Activated T-cell treated with anti-CD3 and anti-CD28 coated beads, Interleukin-2, amount 50 U/mL, for 24 hours (primary cell): ENCODE measurements around the gene PARP3.
"Not testable (repeated sequence)": the region's sequence is repeated elsewhere in the genome, so short reads cannot be mapped to it uniquely, and the experiment has no call there.

Experiments
- DNase-seq: peaks from one replicate; pipeline ENCODE4 v3.0.0-alpha.2; 2020
- H3K27ac Mint-ChIP-seq: 2 replicates; pipeline ENCODE4 v1.8.0; 2020; ENCODE audit warnings: mild to moderate bottlenecking, mixed read lengths
- H3K27me3 Mint-ChIP-seq: 2 replicates; pipeline ENCODE4 v1.8.0; 2020; ENCODE audit warnings: mixed read lengths
- H3K36me3 Mint-ChIP-seq: 2 replicates; pipeline ENCODE4 v1.8.0; 2020; ENCODE audit warnings: low read depth, mixed read lengths
- H3K4me1 Mint-ChIP-seq: 2 replicates; pipeline ENCODE4 v1.8.0; 2020; ENCODE audit warnings: low read depth, mixed read lengths
- H3K4me3 Mint-ChIP-seq: 2 replicates; pipeline ENCODE4 v1.8.0; 2020; ENCODE audit warnings: mild to moderate bottlenecking, moderate library complexity, mixed read lengths
- H3K9me3 Mint-ChIP-seq: 2 replicates; pipeline ENCODE4 v1.8.0; 2020; ENCODE audit warnings: mixed read lengths

The PARP3 gene

DNA sequence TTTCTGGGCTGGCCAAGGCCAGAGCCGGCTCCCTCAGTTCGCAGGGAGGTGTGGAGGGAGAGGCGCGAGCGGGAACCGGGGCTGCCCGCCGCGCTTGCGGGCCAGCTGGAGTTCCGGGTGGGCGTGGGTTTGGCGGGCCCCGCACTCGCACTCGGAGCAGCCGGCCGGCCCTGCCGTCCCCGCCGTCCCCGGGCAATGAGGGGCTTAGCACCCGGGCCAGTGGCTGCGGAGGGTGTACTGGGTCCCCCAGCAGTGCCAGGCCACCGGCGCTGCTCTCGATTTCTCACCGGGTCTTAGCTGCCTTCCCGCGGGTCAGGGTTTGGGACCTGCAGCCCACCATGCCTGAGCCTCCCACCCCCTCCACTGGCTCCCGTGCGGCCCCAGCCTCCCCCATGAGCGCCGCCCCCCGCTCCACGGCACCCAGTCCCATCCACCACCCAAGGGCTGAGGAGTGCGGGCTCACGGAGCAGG, 48.4 kb downstream of the PARP3 start:
- DNase-seq, H3K27me3 Mint-ChIP-seq, H3K9me3 Mint-ChIP-seq, H3K4me3 Mint-ChIP-seq: not testable (repeated sequence)
- Mint-ChIP-seq H3K4me1 (peaks cover 32% of the 10 kb centered on the region), H3K27ac (peak overlapping the region; percentile 100), H3K36me3 (peaks cover 57% of the 10 kb centered on the region)

DNA sequence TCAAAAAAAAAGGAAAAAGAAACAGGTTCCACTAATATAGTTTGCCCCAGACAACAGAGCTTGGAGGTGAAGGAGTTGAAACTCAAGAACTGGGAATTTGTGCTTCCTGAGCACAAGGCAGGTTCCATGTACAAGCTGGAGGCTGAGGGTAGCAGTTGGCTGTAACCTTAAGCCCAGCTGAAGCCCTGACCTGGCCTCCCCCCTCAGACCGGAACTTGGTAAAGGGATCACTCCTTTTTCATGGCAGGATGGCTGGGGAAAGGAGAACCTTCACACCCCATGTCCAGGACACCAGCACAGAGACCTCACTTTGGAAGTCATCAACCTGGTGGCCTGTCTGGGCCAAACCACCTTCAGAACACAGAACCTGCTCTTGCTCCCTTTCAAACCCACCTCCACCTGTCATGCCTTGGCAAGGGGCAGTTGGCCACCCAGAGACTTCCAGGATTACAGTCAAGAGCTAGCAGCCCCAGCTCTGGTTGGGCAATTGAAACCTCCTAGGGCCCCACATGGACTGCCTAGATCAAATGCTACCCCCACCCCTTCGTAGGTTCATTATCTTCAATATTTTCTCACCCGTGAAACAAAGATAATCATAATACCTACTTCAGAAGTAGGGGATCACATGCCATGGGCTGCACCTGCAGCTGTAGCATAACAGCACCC, 50.0 kb downstream of the PARP3 start:
- Mint-ChIP-seq H3K9me3 (no peaks in the 10 kb centered on the region), H3K27me3 (no peaks in the 10 kb centered on the region), H3K4me1 (peaks cover 34% of the 10 kb centered on the region), H3K27ac (peak overlapping the region; percentile 100), H3K36me3 (peaks cover 56% of the 10 kb centered on the region), H3K4me3 (peak overlapping the region; percentile 100)
- DNase-seq, result no peak

DNA sequence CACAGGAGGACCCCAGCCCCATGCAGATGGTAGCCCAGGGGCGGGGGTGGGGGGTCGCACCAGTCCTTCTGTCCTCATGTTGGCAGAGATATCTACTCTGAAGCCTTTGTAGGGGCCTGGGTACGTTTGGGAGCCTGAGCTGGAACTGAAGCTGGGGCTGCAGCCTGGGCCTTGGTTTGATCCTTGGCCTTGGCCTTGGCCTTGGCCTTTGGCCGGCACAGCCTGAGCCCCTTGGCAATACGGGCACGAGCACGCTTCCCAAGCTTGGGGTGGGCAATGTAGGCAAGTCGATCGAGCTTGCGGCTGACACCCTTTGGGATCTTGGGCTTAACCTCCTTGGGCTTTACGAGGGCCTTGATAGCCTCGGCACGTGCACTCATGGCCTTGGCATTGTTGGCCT, 51.5 kb downstream of the PARP3 start:
- DNase-seq, H3K27me3 Mint-ChIP-seq, H3K9me3 Mint-ChIP-seq: not testable (repeated sequence)
- peak overlapping the region; percentile 100 for H3K4me3 Mint-ChIP-seq
- peak overlapping the region; percentile 100 for H3K27ac Mint-ChIP-seq
- peaks cover 55% of the 10 kb centered on the region for H3K36me3 Mint-ChIP-seq
- H3K4me1 Mint-ChIP-seq, result peaks cover 34% of the 10 kb centered on the region

DNA sequence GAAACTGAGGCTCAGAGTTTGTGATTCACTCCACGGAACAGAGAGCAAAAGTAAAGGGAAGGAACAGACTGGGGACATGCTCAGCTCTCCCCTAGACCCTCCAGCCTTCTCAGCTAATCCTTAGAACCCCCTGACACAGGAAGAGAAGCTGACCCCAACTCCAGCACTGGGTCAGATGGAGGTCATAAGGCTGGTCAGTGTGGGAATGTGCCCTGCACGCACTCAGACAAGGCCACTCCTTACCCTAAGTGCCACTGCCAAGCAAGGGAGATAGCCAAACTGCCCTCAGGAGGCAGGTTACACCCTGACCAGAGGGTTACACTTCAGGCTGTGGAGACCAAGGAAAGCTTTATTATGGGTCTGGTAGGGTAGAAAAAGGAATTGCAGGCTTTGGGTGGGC, 52.4 kb downstream of the PARP3 start:
- no peaks in the 10 kb centered on the region for H3K9me3 Mint-ChIP-seq
- H3K27ac Mint-ChIP-seq, result peak overlapping the region; percentile 100
- H3K36me3 Mint-ChIP-seq, result peaks cover 52% of the 10 kb centered on the region
- peaks cover 34% of the 10 kb centered on the region for H3K4me1 Mint-ChIP-seq
- H3K27me3 Mint-ChIP-seq, result no peaks in the 10 kb centered on the region
- peak overlapping the region; percentile 100 for H3K4me3 Mint-ChIP-seq
- DNase-seq, result no peak

DNA sequence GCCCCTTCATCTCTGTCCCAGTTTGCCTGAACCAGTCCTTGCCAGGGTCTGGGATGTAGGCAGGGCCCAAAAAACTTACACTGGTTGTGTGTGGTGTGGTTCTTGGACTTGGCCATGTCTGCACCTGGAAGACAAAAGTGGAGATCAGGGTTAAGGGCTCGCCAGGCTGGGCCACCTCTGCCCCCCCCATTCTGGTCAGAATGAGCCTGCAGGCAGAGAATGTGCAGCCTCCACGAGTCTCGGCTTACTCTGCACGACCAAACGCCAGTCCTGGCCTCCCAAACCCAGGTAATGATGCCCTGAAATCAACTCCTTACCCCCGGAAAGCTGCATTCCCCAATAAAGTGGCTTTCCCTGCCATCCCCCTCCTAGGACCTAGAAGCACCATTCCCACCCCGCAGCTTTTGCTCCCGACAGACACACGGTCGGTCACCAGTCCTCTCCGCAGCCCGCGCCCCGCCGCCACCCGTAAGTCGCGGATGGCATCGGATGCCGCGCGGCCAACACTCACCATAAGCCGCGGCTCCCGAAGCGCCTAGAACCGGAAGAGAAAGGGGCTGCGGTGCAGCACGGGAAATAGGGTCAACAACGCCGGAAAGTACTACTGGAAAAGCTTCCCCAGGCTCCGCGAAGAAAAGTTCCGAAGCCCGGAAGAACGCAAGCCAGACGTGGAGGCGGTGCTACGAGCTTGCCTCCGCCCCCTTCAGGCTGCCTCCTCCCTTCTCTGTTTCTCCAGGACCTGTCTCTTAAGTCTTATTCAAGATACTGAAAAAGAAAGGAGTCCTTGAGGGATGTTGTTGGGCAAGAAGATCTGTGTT, 53.4 kb downstream of the PARP3 start, which contains the start of gene RPL29:
TSS of gene RPL29 (minus strand) at position 550 of the 818 bp plus-strand sequence. CDS start at position 116, 434 bp downstream.
- H3K4me3 Mint-ChIP-seq, result peak within 1 kb of the TSS; percentile 100
- peaks cover 52% of the 10 kb centered on the region for H3K36me3 Mint-ChIP-seq
- H3K4me1 Mint-ChIP-seq, result peaks cover 34% of the 10 kb centered on the region
- H3K27ac Mint-ChIP-seq, result peak within 1 kb of the TSS; percentile 100
- no peaks in the 10 kb centered on the region for H3K27me3 Mint-ChIP-seq
- no peaks in the 10 kb centered on the region for H3K9me3 Mint-ChIP-seq
- DNase-seq, result peak; percentile 93

DNA sequence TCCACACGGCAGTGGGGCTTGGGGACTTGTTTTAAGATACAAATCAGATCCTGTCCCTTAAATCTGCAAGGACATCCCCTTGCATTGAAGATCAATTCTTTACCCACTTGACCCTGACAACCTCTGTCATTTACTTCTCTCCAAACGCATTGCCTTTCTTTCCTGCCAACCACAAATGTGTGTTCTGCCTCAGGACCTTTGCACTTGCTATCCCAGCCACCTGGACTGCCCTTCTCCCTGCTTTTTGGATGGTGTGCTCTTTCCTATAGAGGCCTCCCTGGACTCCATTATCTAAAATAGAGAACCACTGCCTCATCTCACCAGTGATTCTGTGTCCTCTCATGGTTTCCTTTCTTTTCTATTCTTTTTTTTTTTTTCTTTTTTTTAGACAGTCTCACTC, 55.0 kb downstream of the PARP3 start:
- no peak overlapping the region for H3K27ac Mint-ChIP-seq

DNA sequence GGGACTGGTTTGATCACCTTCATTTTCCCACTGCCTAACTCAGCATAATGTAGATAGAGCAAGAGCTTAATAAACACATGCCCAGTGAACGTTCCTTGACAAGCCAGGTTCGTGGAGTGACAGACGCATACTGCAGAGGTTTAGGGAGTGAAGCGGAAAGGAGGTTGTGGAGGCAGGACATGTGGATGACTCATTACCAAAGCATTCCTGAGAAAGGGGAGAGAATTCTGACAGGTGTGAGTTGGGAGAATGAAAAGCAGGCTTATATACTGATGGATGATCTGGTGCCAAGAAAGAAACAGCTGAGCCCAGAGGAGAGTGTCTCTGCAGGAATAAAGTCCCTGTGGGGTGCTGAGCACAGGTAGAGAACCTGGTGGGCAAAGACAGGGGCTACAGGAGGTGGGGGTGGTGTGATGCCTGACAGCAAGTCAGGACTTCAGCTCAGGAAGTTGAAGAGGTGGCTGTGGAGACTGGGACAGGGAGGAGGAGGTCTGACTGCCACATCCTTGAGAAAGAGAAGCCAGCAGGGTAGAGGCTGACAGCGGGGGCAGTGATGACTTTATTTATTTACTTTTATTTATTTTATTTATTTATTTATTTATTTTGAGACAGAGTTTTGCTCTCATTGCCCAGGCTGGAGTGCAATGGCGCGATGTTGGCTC, 55.9 kb downstream of the PARP3 start:
- H3K4me1 Mint-ChIP-seq, result peaks cover 23% of the 10 kb centered on the region
- no peak overlapping the region for H3K4me3 Mint-ChIP-seq
- no peaks in the 10 kb centered on the region for H3K27me3 Mint-ChIP-seq
- H3K27ac Mint-ChIP-seq, result no peak overlapping the region
- peaks cover 28% of the 10 kb centered on the region for H3K36me3 Mint-ChIP-seq
- H3K9me3 Mint-ChIP-seq, result no peaks in the 10 kb centered on the region
- no peak for DNase-seq

More for the DNA sequence above, 55.0 kb downstream of the PARP3 start:
- Mint-ChIP-seq H3K9me3 (no peaks in the 10 kb centered on the region), H3K27me3 (no peaks in the 10 kb centered on the region), H3K4me3 (no peak overlapping the region), H3K4me1 (peaks cover 31% of the 10 kb centered on the region), H3K36me3 (peaks cover 37% of the 10 kb centered on the region)
- DNase-seq, result no peak
